Activated T-helper 1 cell treated with Interleukin-2 at 50 U/mL for 16 hours (primary cell): Measurements from ENCODE around the gene ABHD3.
"Not testable (repeated sequence)": the region's sequence is repeated elsewhere in the genome, so short reads cannot be mapped to it uniquely, and the experiment has no call there.

Experiments
- DNase-seq: peaks from one replicate; pipeline ENCODE4 v3.0.0-alpha.2; 2020; ENCODE audit warnings: low read depth

Gene ABHD3

DNA sequence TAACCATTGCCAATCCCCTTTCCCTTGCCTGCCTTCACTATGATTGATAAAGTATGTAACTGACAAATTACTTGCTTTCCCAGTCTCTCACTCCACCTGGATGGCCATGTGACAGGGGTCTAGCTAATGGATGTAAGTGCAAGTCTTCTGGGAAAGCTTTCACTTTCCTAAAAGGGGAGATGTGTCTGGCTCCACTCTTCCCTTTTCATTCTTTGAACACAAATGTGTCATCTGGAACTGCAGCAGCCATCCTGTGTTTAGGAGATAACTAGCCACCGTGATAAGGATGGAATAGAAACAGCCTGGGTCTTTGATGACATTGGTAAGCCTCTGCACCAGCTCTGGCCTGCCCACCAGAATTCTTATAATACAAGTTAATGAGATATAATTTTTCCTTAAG is 54.3 kb downstream of the ABHD3 start:
- DNase-seq: no peak

DNA sequence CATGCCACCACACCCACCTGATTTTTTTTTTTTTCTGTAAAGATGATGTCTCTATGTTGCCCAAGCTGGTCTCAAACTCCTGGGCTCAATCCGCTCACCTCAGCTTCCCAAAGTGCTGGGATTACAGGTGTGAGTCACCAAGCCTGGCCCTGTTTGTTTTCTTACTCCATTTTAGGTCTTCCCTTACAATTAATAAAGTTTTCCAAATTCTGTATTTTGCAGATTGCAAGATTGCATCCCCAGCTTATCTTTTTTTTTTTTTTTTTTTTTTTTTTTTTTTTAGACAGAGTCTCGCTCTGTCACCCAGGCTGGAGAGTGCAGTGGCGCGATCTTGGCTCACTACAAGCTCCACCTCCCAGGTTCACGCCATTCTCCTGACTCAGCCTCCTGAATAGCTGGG is 64.2 kb downstream of the ABHD3 start:
- not testable (repeated sequence) for DNase-seq

DNA sequence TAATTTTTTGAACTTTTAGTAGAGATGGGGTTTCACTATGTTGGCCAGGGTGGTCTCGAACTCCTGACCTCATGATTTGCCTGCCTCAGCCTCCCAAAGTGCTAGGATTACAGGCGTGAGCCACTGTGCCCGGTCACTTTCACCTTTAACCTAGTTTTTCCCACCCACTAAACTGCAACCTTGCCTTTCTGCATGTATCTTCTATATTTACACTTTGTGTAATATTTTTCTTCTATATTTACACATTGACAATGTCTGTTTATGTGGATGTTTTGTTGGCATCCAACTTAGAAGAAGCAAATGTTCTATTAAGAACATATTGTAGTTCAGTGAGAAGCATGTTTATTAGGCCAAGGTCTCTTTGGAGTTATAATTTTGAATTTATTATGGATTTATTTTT is 65.8 kb downstream of the ABHD3 start:
- no peak for DNase-seq

DNA sequence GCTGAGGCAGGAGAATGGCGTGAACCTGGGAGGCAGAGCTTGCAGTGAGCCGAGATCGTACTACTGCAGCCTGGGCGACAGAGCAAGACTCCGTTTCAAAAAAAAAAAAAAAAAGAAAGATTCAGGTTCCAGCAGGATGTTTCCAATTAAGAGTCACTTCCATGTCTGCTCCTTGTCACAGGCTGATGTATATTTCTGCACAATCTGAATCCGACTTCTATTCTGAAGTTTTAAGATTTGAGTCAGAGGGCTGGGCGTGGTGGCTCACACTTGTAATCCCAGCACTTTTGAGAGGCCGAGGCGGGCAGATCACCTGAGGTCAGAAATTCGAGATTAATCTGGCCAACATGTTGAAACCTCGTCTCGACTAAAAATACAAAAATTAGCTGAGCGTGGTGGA is 67.8 kb downstream of the ABHD3 start:
- no peak for DNase-seq

DNA sequence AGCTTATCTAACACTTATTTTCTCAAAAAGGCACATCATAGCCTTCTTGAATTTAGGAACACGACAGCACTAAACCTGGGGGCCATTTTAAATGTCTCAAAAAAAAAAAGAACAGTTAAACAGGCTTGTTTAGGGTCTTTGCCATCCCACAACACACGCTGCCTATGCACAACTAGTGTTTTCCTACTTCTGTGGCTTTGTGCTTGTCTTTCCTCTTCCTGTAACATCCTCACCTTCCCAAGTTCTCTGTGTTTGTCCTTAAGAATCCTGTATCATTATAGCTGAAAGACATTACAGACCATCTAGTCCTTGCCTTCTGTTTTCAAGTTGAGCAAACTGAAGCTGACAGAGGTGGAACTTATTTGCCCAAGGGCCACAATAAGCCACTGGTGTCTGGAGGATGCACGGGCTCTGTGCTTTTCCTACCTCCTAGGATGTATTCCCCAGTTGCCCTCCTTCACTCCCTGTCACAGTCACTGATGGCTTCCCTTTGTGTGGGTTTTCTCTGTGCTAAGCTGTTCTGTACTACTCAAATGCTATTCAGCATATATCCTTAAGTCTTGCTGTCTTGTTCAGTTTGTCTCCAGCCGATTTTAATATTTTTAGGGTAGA is 69.9 kb downstream of the ABHD3 start:
- DNase-seq: no peak

DNA sequence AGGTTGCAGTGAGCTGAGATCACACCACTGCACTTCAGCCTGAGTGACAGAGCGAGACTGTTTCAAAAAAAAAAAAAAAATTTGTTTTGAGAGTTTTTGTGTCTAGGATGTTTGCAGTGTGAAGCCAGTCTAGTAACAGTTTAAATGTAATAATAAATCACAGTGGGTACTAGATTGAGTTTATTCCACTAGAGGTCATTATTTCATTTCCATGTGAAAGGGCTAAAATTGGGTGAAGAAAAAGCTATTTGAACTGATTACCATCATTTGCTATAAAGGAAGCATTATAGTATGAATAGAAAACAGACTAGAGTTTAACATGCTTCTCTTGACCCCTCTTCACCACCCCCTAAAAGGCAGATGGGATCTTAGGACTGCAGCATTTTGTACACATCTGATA is 72.2 kb downstream of the ABHD3 start:
- no peak for DNase-seq

DNA sequence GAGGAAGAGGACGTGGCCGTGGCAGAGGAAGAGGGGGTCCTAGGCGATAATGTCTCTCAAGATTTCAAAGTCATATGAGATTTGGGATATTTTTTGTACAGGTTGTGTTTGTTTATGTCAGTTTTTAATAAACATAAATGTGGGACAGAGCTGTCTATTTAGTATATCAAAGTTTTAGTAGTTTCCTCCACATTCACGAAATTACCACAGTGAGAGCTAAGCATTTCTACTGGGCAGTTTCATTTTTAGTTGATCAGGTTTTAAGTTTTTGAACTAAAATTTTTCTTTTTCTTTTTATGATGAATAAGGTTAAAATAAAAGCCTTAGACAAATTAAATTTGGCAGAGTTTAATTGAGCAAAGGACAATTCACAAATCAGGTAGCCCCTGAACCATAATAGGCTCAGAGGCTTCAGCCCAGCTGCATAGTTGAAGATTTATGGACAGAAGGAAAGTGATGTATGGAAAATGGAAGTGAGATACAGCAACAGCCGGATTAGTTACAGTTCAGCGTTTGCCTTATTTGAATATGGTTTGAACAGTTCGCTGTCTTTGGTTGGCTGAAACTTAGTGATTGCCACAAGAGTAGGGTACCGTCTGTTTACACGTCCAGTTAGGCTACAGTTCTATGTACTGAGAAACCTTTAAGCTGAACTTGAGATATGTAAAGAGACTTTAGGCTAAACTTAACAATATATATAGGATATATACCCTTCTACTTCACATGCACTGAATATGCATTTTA is 75.3 kb downstream of the ABHD3 start:
- DNase-seq: no peak

DNA sequence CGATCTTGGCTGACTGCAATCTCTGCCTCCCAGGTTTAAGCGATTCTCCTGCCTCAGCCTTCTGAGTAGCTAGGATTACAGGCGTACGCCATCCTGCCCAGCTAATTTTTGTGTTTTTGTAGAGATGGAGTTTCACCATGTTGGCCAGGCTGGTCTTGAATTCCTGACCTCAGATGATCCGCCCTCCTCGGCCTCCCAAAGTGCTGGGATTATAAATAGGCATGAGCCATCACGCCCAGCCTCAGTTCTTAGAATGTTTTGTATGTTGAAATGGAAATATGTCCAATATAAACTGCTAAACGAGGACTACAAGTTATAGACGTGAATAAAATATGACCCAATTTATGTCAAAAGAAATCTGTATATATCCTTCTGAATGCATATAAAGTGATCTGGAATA is 82.9 kb downstream of the ABHD3 start:
- DNase-seq: not testable (repeated sequence)

DNA sequence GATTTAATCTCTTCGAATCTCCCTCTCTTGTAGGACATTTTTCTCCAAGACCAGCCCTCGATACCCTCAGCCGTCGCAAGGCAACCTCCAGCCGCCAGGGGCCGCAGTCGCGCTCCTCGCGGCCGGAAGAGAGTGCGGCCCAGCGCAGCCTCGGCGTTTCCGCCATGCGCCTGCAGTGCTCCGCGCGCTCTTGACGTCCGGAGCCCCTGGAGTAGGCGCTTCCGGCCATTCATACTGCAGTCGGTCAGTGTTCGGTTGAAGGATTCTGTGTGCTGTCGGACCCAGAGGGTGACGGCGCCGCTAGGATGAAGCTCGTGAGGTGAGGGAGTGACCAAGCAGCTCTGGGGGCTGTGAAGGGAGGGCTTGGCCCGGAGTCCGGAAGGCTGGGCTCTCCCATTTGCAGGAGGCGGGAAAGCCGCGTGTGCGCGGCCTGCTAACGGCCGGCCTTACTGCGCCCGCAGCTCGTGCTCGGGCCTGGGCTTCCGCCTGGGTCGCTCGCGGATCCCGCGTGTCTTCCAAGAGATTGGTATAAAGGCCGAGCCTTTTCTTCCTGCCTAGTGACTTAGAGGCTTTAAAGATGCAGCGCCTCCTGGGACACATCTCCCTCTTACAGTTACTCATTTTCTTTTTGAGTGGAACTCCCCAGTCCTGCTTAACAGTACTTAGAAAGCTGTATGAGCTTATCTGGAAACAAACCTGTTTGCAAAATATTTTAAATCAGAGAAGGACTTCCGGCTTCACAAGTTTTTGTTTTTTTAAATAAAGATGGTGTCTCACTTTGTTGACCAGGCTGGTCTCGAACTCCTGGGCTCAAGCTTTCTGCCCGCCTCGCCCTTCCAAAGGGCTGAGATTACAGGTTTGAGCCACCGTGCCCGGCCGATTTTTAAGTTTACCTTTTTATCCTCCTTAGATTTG is 92.2 kb downstream of the ABHD3 start, which contains the start of gene SNRPD1:
Gene SNRPD1 (plus strand): TSS at position 190 of the 915 bp plus-strand sequence. CDS start 116 bp downstream, at position 306.
- DNase-seq: peak; percentile 86

DNA sequence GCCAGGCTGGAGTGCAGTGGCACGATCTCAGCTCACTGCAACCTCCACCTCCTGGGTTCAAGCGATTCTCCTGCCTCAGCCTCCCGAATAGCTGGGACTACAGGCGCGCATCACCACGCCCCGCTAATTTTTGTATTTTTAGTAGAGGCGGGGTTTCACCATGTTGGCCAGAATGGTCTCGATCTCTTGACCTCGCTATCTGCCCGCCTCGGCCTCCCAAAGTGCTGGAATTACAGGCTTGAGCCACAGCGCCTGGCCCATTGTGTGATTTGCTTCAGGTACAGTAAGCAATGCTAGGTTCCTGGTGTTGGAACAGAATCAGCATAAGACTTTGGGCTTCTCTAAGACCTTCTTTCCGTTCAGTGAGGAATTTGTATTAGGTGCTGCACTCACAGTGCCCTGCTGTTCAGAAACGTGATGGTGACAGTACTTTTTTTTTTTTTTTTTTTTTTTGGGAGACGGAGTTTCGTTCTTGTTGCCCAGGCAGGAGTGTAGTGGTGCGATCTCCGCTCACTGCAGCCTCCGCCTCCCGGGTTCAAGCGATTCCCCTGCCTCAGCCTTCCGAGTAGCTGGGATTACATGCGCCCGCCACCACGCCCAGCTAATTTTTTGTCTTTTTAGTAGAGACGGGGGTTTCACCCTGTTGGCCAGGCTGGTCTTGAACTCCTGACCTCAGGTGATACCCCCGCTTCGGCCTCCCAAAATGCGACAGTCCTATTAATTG is 93.0 kb downstream of the ABHD3 start:
- DNase-seq: not testable (repeated sequence)

DNA sequence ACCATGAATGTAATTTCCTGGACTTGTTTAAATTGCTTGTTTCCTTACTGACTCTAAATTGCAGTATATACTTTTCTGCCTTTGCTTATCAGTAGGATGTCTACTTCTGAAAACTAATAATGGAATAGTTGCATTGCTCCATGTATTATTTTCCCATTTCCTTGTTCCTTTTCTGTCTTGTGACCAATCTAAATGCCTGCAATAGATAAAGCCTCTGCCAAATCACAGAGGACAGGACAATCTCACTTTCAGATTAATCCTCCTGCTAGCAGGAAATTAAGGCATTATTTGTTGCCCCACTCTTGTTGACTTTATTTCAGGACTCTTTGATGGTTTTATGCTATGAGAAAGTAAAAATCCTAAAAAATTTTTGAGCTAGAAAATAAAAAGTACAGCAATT is 99.4 kb downstream of the ABHD3 start:
- no peak for DNase-seq

DNA sequence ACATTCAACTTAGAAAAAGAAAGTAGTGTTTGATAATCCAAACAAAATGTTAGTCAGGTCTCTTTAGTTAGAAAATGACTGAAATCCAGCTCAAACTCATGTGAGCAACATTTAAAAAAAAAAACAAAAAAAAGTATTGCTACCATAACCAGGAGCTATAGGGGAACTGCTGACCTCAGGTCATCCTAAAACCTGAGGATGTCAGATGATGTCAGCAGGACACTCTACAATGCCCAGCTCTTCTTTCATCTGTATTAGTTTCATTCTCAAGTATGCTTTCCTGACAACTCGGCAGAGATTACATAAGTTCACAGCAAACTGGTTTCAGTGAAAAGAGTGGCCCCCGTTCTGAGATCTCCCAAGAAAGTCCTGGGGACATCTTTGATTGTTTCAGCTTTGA is 99.9 kb downstream of the ABHD3 start:
- DNase-seq: no peak

DNA sequence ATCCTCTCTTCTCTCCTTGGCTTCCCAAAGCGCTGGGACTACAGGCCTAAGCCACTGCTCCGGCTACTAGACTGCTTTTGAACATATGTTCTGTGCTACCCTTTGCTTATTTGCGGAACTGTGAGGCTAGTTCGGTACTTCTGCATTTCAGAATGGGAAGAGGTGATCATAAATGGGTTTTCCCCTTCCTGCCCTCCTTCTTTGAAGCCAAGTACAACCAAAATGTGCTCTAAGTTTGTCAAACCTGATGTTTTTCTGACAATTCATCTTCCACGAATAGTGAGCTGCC is 102.3 kb downstream of the ABHD3 start:
- DNase-seq: no peak
